HG03457 (cell line): ENCODE data around the gene PHC2.

ENCODE experiments used
- ATAC-seq: cut with Tn5 transposase; IDR thresholded peaks from one replicate; pipeline ENCODE4 v1.9.1; 2021; ENCODE audit warnings: moderate number of reproducible peaks; ENCODE audit not compliant: unreplicated experiment

Gene PHC2

GRCh38 chr1:33391343-33392078, 39.4 kb downstream of the PHC2 start:
- ATAC-seq = no peak

DNA sequence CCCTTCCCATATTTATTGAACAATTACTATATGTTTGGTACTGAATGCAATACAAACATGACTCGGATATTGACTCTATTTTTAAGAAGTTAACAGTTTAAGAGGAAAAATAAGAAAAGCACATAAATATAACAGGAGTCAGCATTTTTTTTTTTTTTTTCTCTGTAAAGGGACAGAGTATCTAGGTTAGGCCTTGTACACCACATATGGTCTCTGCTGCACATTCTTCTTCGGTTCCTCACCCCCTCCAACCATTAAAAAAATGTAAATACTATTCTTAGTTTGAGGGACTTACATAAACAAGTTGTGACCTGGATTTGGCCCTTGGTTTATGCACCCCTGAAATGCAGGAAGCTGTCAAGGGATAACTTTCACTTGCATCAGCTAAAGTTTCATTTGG, 40.4 kb downstream of the PHC2 start:
- no peak for ATAC-seq

GRCh38 chr1:33388805-33389771, 41.8 kb downstream of the PHC2 start:
- no peak for ATAC-seq

DNA sequence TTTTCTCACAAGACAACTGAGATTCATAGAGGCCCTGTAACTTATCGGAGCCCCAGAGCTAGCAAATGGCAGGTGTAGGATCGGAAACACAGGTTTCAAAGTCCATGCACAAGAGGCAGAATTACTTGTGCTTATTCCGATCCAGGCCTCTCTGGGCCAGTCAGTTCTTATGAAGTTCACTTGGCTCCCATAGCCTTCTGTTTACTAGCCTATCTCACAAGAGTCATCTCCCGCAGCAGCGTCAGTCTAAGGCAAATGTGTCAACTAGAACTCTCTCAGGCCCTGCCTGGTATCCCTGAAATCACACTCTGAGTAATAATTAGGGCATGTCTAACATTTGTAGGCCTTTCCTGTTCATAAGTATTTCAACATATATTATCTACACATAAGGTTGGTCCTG, 43.3 kb downstream of the PHC2 start:
- ATAC-seq = no peak

GRCh38 chr1:33385251-33385650, 45.6 kb downstream of the PHC2 start:
- no peak for ATAC-seq

- no peak for ATAC-seq
Measured at GRCh38 chr1:33384040-33384812, 46.7 kb downstream of the PHC2 start.

DNA sequence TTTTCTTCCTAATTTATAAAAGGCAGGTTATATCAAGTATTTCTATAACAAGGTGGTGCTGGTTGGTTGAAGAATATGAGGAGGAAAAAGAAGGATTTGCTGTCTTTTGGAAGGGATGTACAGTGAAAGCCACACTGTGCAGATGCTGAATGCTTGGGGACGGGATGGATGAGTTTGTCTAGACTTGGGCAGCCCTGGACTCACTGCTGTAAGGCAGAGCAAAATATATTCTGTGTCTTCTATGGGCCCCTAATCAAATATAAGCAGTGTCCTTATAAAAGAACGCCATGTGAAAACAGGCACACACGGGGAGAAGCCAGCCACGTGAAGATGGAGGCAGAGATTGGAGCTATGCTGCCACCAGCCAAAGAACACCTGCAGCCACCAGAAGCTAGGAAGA, 47.4 kb downstream of the PHC2 start:
- ATAC-seq = no peak

- ATAC-seq = no peak
Measured at GRCh38 chr1:33382661-33383415, 48.1 kb downstream of the PHC2 start.

- no peak for ATAC-seq
Measured at GRCh38 chr1:33381977-33382376, 48.9 kb downstream of the PHC2 start.

DNA sequence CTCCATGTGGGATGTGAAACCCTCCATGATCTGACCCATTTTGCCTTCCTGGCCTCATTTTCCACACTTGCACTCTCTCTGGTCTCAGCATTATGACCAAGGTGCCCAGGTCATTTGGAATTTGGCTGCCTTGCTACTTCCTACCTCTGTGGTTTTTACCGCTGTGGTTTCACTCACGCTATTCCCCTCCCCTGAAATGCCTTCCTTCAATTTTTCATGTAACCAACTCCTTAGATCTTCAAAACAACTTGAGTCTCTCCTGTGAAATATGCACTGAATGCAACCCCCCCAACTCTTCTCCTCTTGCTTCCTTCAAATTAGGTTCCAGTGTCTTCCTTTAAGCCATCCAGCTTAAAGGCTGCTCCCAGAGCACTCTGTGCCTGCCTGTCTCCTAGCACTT, 50.1 kb downstream of the PHC2 start:
- no peak for ATAC-seq

DNA sequence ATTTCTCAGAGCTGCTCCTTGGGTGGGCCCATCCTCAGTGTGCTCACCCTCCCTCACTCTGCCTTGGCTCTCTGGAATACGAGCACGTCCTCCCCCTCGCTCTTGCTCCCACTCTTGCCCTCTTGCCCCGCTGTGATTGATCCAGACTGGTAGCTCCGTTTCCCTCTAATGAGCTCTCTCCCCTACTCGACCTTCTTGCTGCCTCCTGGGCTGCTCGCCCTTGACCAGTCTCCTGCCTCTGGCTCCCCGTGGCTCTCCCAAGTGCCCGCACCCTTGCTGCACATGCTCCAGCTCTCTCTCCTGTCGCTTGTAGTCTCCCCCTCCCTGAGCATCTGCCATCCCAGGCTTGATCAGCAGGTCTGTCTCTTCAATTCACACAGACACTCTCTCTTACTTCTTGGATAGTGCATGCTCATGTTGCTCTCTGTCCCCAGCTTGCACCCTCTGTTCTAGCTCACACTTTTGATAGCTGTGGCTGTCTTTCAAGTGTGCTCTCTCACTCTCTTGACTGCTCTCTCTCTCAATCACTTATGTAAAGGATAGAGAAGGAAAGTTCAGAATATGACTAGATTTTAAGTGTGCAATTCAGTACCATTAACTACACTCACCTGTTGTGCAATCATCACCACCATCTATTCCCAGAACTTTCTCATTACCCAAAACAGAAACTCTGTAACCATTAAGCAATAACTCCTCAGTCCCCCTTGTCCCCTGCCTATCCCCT, 51.1 kb downstream of the PHC2 start:
- no peak for ATAC-seq

GRCh38 chr1:33378976-33379375, 51.9 kb downstream of the PHC2 start:
- ATAC-seq = no peak

DNA sequence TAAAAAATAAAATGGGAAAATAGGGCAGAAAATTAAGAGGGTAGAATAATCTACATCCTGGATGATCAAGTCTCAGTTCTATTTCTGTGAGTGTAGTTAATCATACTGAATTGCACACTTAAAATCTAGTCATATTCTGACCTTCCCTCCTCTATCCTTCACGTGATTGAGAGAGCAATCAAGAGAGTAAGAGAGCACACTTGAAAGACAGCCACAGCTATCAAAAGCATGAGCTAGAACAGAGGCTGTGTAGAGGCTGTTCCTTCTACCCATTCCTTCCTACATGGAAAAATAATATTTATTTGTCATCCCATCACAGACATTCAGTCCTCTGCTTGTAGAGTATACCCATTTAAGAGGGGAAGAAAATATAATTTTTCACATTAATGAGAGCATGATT, 52.4 kb downstream of the PHC2 start:
- no peak for ATAC-seq

- ATAC-seq = no peak
Measured at GRCh38 chr1:33377756-33378155, 53.1 kb downstream of the PHC2 start.

- ATAC-seq = no peak
Measured at GRCh38 chr1:33377013-33377412, 53.9 kb downstream of the PHC2 start.

GRCh38 chr1:33375316-33375715, 55.6 kb downstream of the PHC2 start:
- no peak for ATAC-seq

DNA sequence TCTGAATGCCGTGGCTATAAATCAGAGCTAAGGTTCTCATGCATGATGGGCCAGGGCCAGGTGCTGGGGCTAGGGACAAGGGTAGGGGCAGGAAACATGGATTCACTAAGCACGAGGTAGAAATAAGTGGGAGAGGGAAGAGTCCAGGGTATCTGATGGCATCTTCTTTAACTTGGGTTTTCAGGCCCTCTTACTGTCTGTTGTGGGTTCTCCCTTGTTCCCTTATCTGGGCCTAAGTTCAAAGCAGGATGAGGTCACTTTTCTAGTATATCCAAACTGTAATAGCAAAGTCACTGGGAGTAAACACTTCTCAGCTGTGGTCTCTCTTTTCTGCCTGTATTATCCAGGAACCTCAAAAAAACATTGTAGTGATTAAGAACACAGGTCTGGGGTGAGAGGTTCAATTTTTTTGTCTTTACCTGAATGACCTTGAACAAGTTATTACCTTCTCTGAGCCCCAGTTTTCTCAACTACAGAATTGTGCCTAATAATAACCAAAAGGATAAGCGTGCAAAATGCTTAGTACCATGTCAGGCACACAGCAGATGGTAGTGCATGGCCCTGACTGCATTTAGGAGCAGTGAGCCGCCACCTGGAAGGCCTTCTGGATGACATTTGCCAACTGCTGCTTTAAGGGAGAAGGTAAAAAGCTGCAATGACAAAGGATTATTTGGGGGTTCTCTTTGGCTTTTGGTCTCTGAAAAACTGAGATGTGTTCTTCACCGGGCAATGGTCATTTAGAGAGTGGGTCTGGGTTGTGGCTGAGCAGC, 56.4 kb downstream of the PHC2 start:
- no peak for ATAC-seq

GRCh38 chr1:33373606-33374005, 57.3 kb downstream of the PHC2 start:
- no peak for ATAC-seq

DNA sequence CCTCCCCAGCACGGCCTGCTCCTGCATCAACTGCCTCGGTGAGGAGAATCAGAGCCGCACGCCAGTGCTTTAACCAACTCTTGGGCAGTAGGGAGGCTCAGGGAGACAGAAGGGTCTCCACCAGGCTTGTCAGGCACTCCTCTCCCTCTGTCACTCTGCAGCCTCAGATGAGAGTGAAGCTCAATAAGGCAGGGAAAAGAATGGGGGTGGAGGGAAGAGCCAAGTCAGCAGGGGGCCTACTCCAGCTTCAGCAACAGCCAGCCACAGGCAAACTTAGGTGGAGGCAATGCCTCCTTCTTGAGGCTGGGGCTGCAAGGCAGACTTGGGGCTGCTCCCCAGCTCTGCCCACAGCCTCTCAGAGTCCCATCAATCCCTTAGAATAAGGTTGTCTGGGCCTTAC, 58.2 kb downstream of the PHC2 start:
- ATAC-seq = no peak
